NB4 (cell line): ENCODE data around the gene MICAL2.

Source experiments
- CTCF ChIP-seq: IDR thresholded peaks from one replicate; pipeline ENCODE4 v1.5.1; 2012; ENCODE audit warnings: low read depth, low read length
- POLR2A ChIP-seq: IDR thresholded peaks from 2 replicates; pipeline ENCODE4 v1.6.1; 2011; ENCODE audit warnings: mild to moderate bottlenecking; ENCODE audit not compliant: insufficient read length; ENCODE audit errors: extremely low read depth

DNA sequence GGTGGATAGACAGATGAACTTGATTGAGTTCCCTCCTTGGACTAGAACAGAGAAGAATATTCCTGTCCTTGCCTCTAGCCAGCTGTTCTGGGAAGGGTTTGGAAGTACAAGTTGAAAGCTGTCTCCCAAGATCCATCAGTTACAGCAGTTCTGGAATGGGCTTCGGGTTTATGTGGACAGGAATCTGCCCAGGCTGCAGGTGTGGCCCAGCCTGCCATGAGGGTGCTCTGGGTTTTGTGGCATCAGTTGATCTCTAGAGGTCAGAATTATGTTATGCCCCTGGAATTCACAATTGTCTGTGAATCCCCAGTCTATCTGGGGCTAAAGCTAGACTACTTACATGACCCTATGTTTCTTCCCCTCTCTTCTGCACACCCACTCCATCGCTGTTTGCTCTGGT lies 4.9 kb upstream of the MICAL2 start:
- TF ChIP-seq CTCF, result no peak
- no peak for TF ChIP-seq POLR2A
